HCT116 (cell line): ENCODE results near the gene FAM136A. TPM values are rescaled to one million over a fixed set of nuclear protein-coding genes. Genes with fewer than 3 reads are reported as not detected.

Experiments used
- ATAC-seq: fragments of 200-7000 bp; cut with Tn5 transposase; 2 replicates; pipeline ENCODE4 v1.9.1; 2020; ENCODE audit warnings: mild to moderate bottlenecking, moderate library complexity
- Bru-seq: library from RNA; stranded (reverse); fragments of 400-500 nt; gene quantifications from one replicate; lab custom pipeline; 2021; lab: Mats Ljungman, UMichigan
- BruChase-seq, 2 experiments: library from RNA; stranded (reverse); fragments of 400-500 nt; gene quantifications; one replicate each; lab custom pipeline; 2021; lab: Mats Ljungman, UMichigan
- BruUV-seq: library from RNA; stranded (reverse); fragments of 400-500 nt; replicated peaks from 2 replicates; lab custom pipeline; 2021; lab: Mats Ljungman, UMichigan
- CTCF ChIA-PET: fragments of 300-600 bp; sonication (Branson Sonifier 250); formaldehyde crosslinking; loops from one replicate; lab custom pipeline; 2021; ENCODE audit warnings: antibody characterized with exemption; lab: Charles Lee
- POLR2A ChIA-PET: fragments of 300-600, 350-600 bp; sonication (Branson Sonifier 250); formaldehyde crosslinking; loops from one replicate; lab custom pipeline; 2021; ENCODE audit warnings: antibody characterized with exemption; lab: Charles Lee
- RAD21 ChIA-PET, 2 experiments: fragments of 300-600 bp; sonication (Branson Sonifier 250); formaldehyde crosslinking; loops; one replicate each; lab custom pipeline; 2023; ENCODE audit warnings: low total read pairs in 2 of 2; ENCODE audit not compliant: uncharacterized antibody in 2 of 2, unreplicated experiment in 2 of 2, low non-redundant PET in 1 of 2; lab: Charles Lee
- DNase-seq: peaks from one replicate; pipeline ENCODE4 v3.0.0-alpha.2; 2010; ENCODE audit warnings: low read depth, low spot score
- H2AFZ ChIP-seq: fragments of 200-600 bp; shearing (Covaris generic), sonication (generic); 2 replicates; pipeline ENCODE4 v1.6.1; 2017; ENCODE audit warnings: low read depth, mixed run types, mixed read lengths, antibody characterized with exemption, low read length; ENCODE audit not compliant: poor library complexity, severe bottlenecking
- H3K27ac ChIP-seq: 2 replicates; pipeline ENCODE4 v1.5.1; 2012; ENCODE audit warnings: low read depth, low read length
- H3K27me3 ChIP-seq: fragments of 200-600 bp; sonication (generic); 2 replicates; pipeline ENCODE4 v1.6.1; 2016; ENCODE audit warnings: mixed run types, low read length, mixed read lengths; ENCODE audit not compliant: insufficient read depth
- H3K36me3 ChIP-seq, 2 experiments: fragments of 200-500 bp in 1 of 2; fragments of 200-600 bp in 1 of 2; sonication (Bioruptor generic) in 1 of 2; sonication (generic) in 1 of 2; 2 replicates each; pipeline versions ENCODE4 v1.5.1 to v1.6.1; 2014 to 2016; ENCODE audit warnings: low read length in 2 of 2, inconsistent platforms in 1 of 2, mixed read lengths in 1 of 2, mixed run types in 1 of 2; ENCODE audit not compliant: insufficient read depth in 2 of 2, control insufficient read depth in 1 of 2
- H3K4me1 ChIP-seq, 2 experiments: fragments of 200-600 bp in 1 of 2; sonication (generic) in 1 of 2; 2 replicates each; pipeline versions ENCODE4 v1.5.1 to v1.6.1; 2012 to 2017; ENCODE audit warnings: low read length in 2 of 2, inconsistent platforms in 1 of 2, mild to moderate bottlenecking in 1 of 2, mixed read lengths in 1 of 2, mixed run types in 1 of 2, moderate library complexity in 1 of 2; ENCODE audit not compliant: insufficient read depth in 2 of 2, control insufficient read depth in 1 of 2
- H3K4me2 ChIP-seq: fragments of 200-600 bp; sonication (generic); 2 replicates; pipeline ENCODE4 v1.6.1; 2017; ENCODE audit warnings: mixed run types, low read length, mixed read lengths
- H3K4me3 ChIP-seq, 2 experiments: fragments of 200-600 bp in 1 of 2; sonication (generic) in 1 of 2; replicated peaks in 1 of 2; 2 replicates each; pipeline ENCODE4 v1.5.1; 2011 to 2016; ENCODE audit warnings: low read length in 2 of 2, control low read depth in 1 of 2, low read depth in 1 of 2, mild to moderate bottlenecking in 1 of 2, mixed read lengths in 1 of 2, mixed run types in 1 of 2
- H3K79me2 ChIP-seq: fragments of 200-600 bp; sonication (generic); 2 replicates; pipeline ENCODE4 v1.6.1; 2017; ENCODE audit warnings: mild to moderate bottlenecking, mixed run types, low read length, moderate library complexity, mixed read lengths; ENCODE audit not compliant: insufficient read depth
- H3K9ac ChIP-seq: fragments of 200-600 bp; sonication (generic); 2 replicates; pipeline ENCODE4 v1.6.1; 2016; ENCODE audit warnings: low read length, mixed read lengths
- H3K9me2 ChIP-seq: fragments of 200-600 bp; sonication (generic), shearing (Covaris generic); 2 replicates; pipeline ENCODE4 v1.6.1; 2017; ENCODE audit warnings: mixed run types, mild to moderate bottlenecking, moderate library complexity; ENCODE audit not compliant: insufficient read depth
- H3K9me3 ChIP-seq, 2 experiments: fragments of 200-500 bp in 1 of 2; fragments of 200-600 bp in 1 of 2; sonication (Bioruptor generic) in 1 of 2; sonication (generic) in 1 of 2; 2 replicates each; pipeline ENCODE4 v1.6.1; 2014 to 2017; ENCODE audit warnings: low read length in 2 of 2, mixed read lengths in 2 of 2, inconsistent platforms in 1 of 2, low read depth in 1 of 2, mild to moderate bottlenecking in 1 of 2, mixed run types in 1 of 2, moderate library complexity in 1 of 2; ENCODE audit not compliant: control insufficient read depth in 1 of 2, insufficient read depth in 1 of 2
- H4K20me1 ChIP-seq: fragments of 200-600 bp; sonication (generic), shearing (Covaris generic); 2 replicates; pipeline ENCODE4 v1.6.1; 2017; ENCODE audit warnings: mixed run types, mild to moderate bottlenecking, moderate library complexity; ENCODE audit not compliant: insufficient read depth
- CBX3 ChIP-seq: IDR thresholded peaks from 2 replicates; pipeline ENCODE4 v1.6.1; 2012; ENCODE audit warnings: low read depth
- CEBPB ChIP-seq: IDR thresholded peaks from 2 replicates; pipeline ENCODE4 v1.6.1; 2012; ENCODE audit warnings: low read depth
- CTCF ChIP-seq, 3 experiments: fragments of 200-600 bp in 1 of 3; sonication (generic) in 1 of 3; IDR thresholded peaks in 2 of 3; conservative IDR thresholded peaks in 1 of 3; 2 replicates each; pipeline ENCODE4 v1.5.1; 2012 to 2017; ENCODE audit warnings: low read depth in 2 of 3, low read length in 2 of 3, antibody characterized with exemption in 1 of 3, borderline replicate concordance in 1 of 3, control low read depth in 1 of 3, mild to moderate bottlenecking in 1 of 3, mixed read lengths in 1 of 3, mixed run types in 1 of 3, moderate library complexity in 1 of 3; ENCODE audit not compliant: insufficient read depth in 1 of 3
- EGR1 ChIP-seq: IDR thresholded peaks from 2 replicates; pipeline ENCODE4 v1.6.1; 2012; ENCODE audit warnings: low read depth
- ELF1 ChIP-seq: IDR thresholded peaks from 2 replicates; pipeline ENCODE4 v1.6.1; 2012; ENCODE audit warnings: low read depth, borderline replicate concordance
- EZH2 ChIP-seq: fragments of 200-600 bp; sonication (generic); IDR thresholded peaks from 2 replicates; pipeline ENCODE4 v1.6.1; 2017; ENCODE audit warnings: antibody characterized with exemption, mixed run types
- EZH2phosphoT487 ChIP-seq: fragments of 200-600 bp; IDR thresholded peaks from 2 replicates; pipeline ENCODE4 v1.6.1; 2018; ENCODE audit warnings: antibody characterized with exemption, borderline replicate concordance
- JUND ChIP-seq: IDR thresholded peaks from 2 replicates; pipeline ENCODE4 v1.6.1; 2012
- POLR2A ChIP-seq: IDR thresholded peaks from 2 replicates; pipeline ENCODE4 v1.7.0; 2011; ENCODE audit warnings: borderline replicate concordance; ENCODE audit not compliant: insufficient read depth, insufficient read length; ENCODE audit errors: extremely low read depth
- POLR2AphosphoS5 ChIP-seq: IDR thresholded peaks from 2 replicates; pipeline ENCODE4 v1.6.1; 2011; ENCODE audit warnings: mild to moderate bottlenecking, low read depth, low read length, moderate library complexity
- SIN3A ChIP-seq: IDR thresholded peaks from 2 replicates; pipeline ENCODE4 v1.6.1; 2012; ENCODE audit warnings: low read depth
- SP1 ChIP-seq: IDR thresholded peaks from 2 replicates; pipeline ENCODE4 v1.6.1; 2012; ENCODE audit warnings: low read depth
- SRF ChIP-seq: IDR thresholded peaks from 2 replicates; pipeline ENCODE4 v1.6.1; 2012; ENCODE audit warnings: low read depth
- TCF7L2 ChIP-seq: IDR thresholded peaks from 2 replicates; pipeline ENCODE4 v1.7.0; 2011; ENCODE audit warnings: borderline replicate concordance, inconsistent platforms; ENCODE audit not compliant: insufficient read depth, insufficient read length; ENCODE audit errors: extremely low read depth
- YY1 ChIP-seq: IDR thresholded peaks from 2 replicates; pipeline ENCODE4 v1.6.1; 2011; ENCODE audit warnings: low read length, low read depth, moderate library complexity, mild to moderate bottlenecking; ENCODE audit not compliant: insufficient replicate concordance; ENCODE audit errors: extremely low read depth
- ZFX ChIP-seq: fragments of 450-650 bp; IDR thresholded peaks from 2 replicates; pipeline ENCODE4 v1.6.1; 2017
- intact Hi-C: fragments of 100-400 bp; cut with micrococcal nuclease; formaldehyde crosslinking; loops from 2 replicates; pipeline ENCODE4 v1.10.0; 2022
- long read RNA-seq: library from polyadenylated mRNA; unstranded; transcript quantifications from one replicate; pipeline ENCODE4 v2.0.0, GENCODE V29; 2021; ENCODE audit not compliant: unreplicated experiment
- polyA plus RNA-seq: library from polyadenylated mRNA; unstranded; fragments of >200 nt; gene quantifications from 2 replicates; pipeline ENCODE4 v1.2.1, GENCODE V29; 2012; ENCODE audit warnings: missing spikeins
- total RNA-seq: library from RNA; stranded (reverse); gene quantifications from one replicate; pipeline ENCODE4 v1.2.1, GENCODE V29; 2021; ENCODE audit not compliant: unreplicated experiment
- TF ChIP-seq, protein P1 (sequence below): IDR thresholded peaks from 2 replicates; pipeline ENCODE4 v1.6.1; 2012; ENCODE audit warnings: low read depth
- TF ChIP-seq, protein P2 (sequence below): IDR thresholded peaks from 2 replicates; pipeline ENCODE4 v1.6.1; 2012

Gene FAM136A
- 83.0 TPM for total RNA-seq
- polyA plus RNA-seq = 45.8 and 54.1 TPM in 2 replicates
- Bru-seq, nascent RNA = percentile 89 among the genes with signal in this experiment
- percentile 98 among the genes with signal in this experiment for BruChase-seq, experiment 1, labeled RNA remaining after a 6-hour chase
- percentile 97 among the genes with signal in this experiment for BruChase-seq, experiment 2, labeled RNA remaining after a 2-hour chase
- long read RNA-seq, transcript FAM136A-205 (3 exons, 2,398 nt) = minor isoform, 9 of 215 reads
- long read RNA-seq, transcript FAM136A-201 (3 exons, 1,810 nt) = major isoform, 186 of 215 reads
- long read RNA-seq, partial matches to known transcripts = 1 of 215 reads
- long read RNA-seq, other reads (novel, unspliced or antisense) = 16 of 215 reads

DNA sequence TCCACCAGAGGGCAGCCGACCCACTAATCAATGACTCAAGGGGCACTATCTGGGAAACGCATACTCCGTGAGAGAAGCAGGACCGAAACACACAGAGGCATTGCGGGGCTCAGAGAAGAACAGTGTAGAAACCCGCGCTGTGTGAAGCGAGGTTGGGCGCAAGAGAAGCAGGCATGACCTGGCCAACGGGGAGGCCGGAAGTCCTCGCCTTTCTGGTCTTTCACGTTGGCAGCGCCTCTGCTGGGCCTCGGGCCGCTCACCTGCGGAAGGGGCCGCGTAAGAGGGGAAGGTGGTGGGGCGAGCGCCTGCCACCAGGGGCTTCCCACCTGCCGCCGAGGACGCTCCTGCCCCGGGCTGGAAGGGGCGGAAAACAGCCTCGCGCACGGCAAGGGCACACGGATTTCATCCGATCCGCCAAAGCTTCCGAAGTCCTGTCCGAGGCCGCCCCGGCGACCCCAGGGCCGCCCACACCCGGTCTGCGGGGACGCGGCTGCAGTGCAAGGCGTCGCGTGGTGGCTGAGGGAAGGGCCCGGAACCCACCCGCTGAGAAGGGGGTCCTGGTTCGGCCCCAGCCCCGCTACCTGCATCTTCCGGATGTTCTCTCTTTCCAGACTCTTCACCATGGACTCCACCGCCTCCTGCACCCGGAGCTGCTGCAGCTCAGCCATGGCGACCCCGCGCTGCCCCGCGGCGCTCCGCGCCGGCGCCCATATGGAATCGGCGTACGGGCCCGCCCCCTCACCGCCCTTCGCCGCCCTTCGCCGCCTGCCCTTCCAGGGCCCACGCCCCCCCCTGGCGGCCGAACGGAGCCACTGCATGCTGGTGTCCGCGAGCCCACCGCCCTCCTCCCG lies at the start of gene FAM136A:
Gene FAM136A, minus strand, starts transcription at position 724 of the 851 bp plus-strand sequence. Its CDS starts 56 bp downstream, at position 668.
- RAD21 ChIA-PET = no interaction called here
- Histone ChIP-seq H3K4me1 (peaks cover 8 to 25% of the 10 kb centered on the region in 2 experiments), H3K9me2 (no peaks in the 10 kb centered on the region), H3K27ac (peak within 1 kb of the TSS; percentile 91), H3K27me3 (no peaks in the 10 kb centered on the region), H3K9ac (peak within 1 kb of the TSS; percentile 96), H3K4me2 (peak within 1 kb of the TSS; percentile 86), H3K4me3 (peak within 1 kb of the TSS; percentile 72 to 79), H3K36me3 (peaks cover 12 to 27% of the 10 kb centered on the region in 2 experiments), H4K20me1 (no peaks in the 10 kb centered on the region), H2AFZ (no peak within 1 kb of the TSS), H3K9me3 (no peaks in the 10 kb centered on the region), H3K79me2 (peaks cover 27% of the 10 kb centered on the region)
- BruUV-seq = TSS peak; percentile 90
- POLR2A ChIA-PET = interaction anchor here (1.4 to 2.2 kb wide), 4 partner anchors 8 to 387 kb away, joined by 3 to 13 read pairs (median 6); partner anchors contain the start of gene SNRPG
- DNase-seq (peak; percentile 59), ATAC-seq (peak; percentile 82)
- CTCF ChIA-PET = interaction anchor here (0.6 to 8.0 kb wide), 14 partner anchors 8 to 577 kb away, joined by 3 to 167 read pairs (median 4); partner anchors contain the start of genes MXD1, PCYOX1 and SNRPG
- intact Hi-C loops = loop anchor here (2.0 to 10.0 kb wide), 3 partner anchors 389 to 643 kb away; no protein-coding TSS in a partner anchor
- TF ChIP-seq JUND (no peak), CTCF (IDR thresholded peaks at IDR 0.05 in 2 of 3, conservative IDR thresholded peaks at IDR 0.05 in 1 of 3; ENCODE audit: borderline replicate concordance in 1 of 3, insufficient read depth in 1 of 3, low read depth in 2 of 3, low read length in 2 of 3) (peak; percentile 72 to 91 (median 72)), YY1 (peak; percentile 82), EZH2phosphoT487 (no peak), TCF7L2 (no peak), SRF (peak; percentile 76), ELF1 (no peak; the same call in 1 of the 2 replicates), EZH2 (no peak), CEBPB (no peak), POLR2A (peak; percentile 91), POLR2AphosphoS5 (peak; percentile 94), SIN3A (no peak), CBX3 (no peak), SP1 (no peak), EGR1 (peak; percentile 91), ZFX (peak; percentile 92)
- TF ChIP-seq, protein P1, sequence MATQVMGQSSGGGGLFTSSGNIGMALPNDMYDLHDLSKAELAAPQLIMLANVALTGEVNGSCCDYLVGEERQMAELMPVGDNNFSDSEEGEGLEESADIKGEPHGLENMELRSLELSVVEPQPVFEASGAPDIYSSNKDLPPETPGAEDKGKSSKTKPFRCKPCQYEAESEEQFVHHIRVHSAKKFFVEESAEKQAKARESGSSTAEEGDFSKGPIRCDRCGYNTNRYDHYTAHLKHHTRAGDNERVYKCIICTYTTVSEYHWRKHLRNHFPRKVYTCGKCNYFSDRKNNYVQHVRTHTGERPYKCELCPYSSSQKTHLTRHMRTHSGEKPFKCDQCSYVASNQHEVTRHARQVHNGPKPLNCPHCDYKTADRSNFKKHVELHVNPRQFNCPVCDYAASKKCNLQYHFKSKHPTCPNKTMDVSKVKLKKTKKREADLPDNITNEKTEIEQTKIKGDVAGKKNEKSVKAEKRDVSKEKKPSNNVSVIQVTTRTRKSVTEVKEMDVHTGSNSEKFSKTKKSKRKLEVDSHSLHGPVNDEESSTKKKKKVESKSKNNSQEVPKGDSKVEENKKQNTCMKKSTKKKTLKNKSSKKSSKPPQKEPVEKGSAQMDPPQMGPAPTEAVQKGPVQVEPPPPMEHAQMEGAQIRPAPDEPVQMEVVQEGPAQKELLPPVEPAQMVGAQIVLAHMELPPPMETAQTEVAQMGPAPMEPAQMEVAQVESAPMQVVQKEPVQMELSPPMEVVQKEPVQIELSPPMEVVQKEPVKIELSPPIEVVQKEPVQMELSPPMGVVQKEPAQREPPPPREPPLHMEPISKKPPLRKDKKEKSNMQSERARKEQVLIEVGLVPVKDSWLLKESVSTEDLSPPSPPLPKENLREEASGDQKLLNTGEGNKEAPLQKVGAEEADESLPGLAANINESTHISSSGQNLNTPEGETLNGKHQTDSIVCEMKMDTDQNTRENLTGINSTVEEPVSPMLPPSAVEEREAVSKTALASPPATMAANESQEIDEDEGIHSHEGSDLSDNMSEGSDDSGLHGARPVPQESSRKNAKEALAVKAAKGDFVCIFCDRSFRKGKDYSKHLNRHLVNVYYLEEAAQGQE = no peak
- TF ChIP-seq, protein P2, sequence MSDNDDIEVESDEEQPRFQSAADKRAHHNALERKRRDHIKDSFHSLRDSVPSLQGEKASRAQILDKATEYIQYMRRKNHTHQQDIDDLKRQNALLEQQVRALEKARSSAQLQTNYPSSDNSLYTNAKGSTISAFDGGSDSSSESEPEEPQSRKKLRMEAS = peak; percentile 76
